GM19240 (cell line): ENCODE data around the gene SMARCE1.
A peak's percentile ranks its signal among the peaks of the same experiment; 100 is the strongest.

Experiments
- DNase-seq: peaks from one replicate; pipeline ENCODE4 v3.0.0; 2011; ENCODE audit warnings: low spot score; ENCODE audit not compliant: insufficient read length

SMARCE1 gene

GRCh38 chr17:40647624-40648383, at the start of gene SMARCE1:
SMARCE1 (minus strand) TSS chr17:40647818; CDS start chr17:40645802, 2,016 bp downstream.
- peak; percentile 19 for DNase-seq

GRCh38 chr17:40697297-40697696, 49.7 kb upstream of the SMARCE1 start:
- DNase-seq: no peak

- no peak for DNase-seq
Observed at GRCh38 chr17:40696651-40697072, 49.0 kb upstream of the SMARCE1 start.

- DNase-seq: no peak
Observed at GRCh38 chr17:40695874-40696472, 48.4 kb upstream of the SMARCE1 start.

- DNase-seq: no peak
Observed at GRCh38 chr17:40694584-40694983, 47.0 kb upstream of the SMARCE1 start.

- no peak for DNase-seq
Observed at GRCh38 chr17:40687106-40687505, 39.5 kb upstream of the SMARCE1 start.

- DNase-seq: no peak
Observed at GRCh38 chr17:40686192-40686591, 38.6 kb upstream of the SMARCE1 start.

GRCh38 chr17:40680998-40681397, 33.4 kb upstream of the SMARCE1 start:
- DNase-seq: no peak

GRCh38 chr17:40679523-40679907, 31.9 kb upstream of the SMARCE1 start:
- DNase-seq: no peak

- no peak for DNase-seq
Observed at GRCh38 chr17:40678902-40679522, 31.4 kb upstream of the SMARCE1 start.

GRCh38 chr17:40675905-40676304, 28.3 kb upstream of the SMARCE1 start:
- no peak for DNase-seq

GRCh38 chr17:40672654-40673053, 25.0 kb upstream of the SMARCE1 start:
- no peak for DNase-seq

GRCh38 chr17:40671282-40671681, 23.7 kb upstream of the SMARCE1 start:
- no peak for DNase-seq

- no peak for DNase-seq
Observed at GRCh38 chr17:40666331-40666730, 18.7 kb upstream of the SMARCE1 start.

GRCh38 chr17:40664582-40665333, 17.1 kb upstream of the SMARCE1 start, which contains the start of gene KRT222:
KRT222 (minus strand) TSS chr17:40665177; CDS start chr17:40665099, 78 bp downstream.
- no peak for DNase-seq

- DNase-seq: no peak
Observed at GRCh38 chr17:40663252-40663651, 15.6 kb upstream of the SMARCE1 start.

- no peak for DNase-seq
Observed at GRCh38 chr17:40659911-40660310, 12.3 kb upstream of the SMARCE1 start.

GRCh38 chr17:40658396-40658795, 10.8 kb upstream of the SMARCE1 start:
- DNase-seq: no peak

- DNase-seq: no peak
Observed at GRCh38 chr17:40651939-40652338, 4.3 kb upstream of the SMARCE1 start.

- DNase-seq: no peak
Observed at GRCh38 chr17:40648384-40648968, 858 bp upstream of the SMARCE1 start.
